BLaER1 treated with 17β-estradiol and CSF1 and Interleukin-3, amounts not matched to agents 10 nM and 100 nM (cell line): ENCODE results near the gene SIRT2.
A peak's percentile ranks its signal among the peaks of the same experiment; 100 is the strongest.
"Not testable (repeated sequence)": the region's sequence is repeated elsewhere in the genome, so short reads cannot be mapped to it uniquely, and the experiment has no call there.

ENCODE experiments used
- H3K27ac ChIP-seq, 11 experiments: shearing (Covaris generic); formaldehyde crosslinking; 2 replicates each; pipeline ENCODE4 v1.8.1; 2022
- H3K27me3 ChIP-seq, 11 experiments: shearing (Covaris generic); formaldehyde crosslinking; 2 replicates each; pipeline ENCODE4 v1.8.1; 2022
- H3K36me3 ChIP-seq, 11 experiments: shearing (Covaris generic); formaldehyde crosslinking; 2 replicates each; pipeline ENCODE4 v1.8.1; 2022
- H3K4me1 ChIP-seq, 10 experiments: shearing (Covaris generic); formaldehyde crosslinking; 2 replicates each; pipeline ENCODE4 v1.8.1; 2022
- H3K4me2 ChIP-seq, 11 experiments: shearing (Covaris generic); formaldehyde crosslinking; 2 replicates each; pipeline ENCODE4 v1.8.1; 2022
- H3K4me3 ChIP-seq, 10 experiments: shearing (Covaris generic); formaldehyde crosslinking; 2 replicates each; pipeline ENCODE4 v1.8.1; 2022
- H3K9ac ChIP-seq, 11 experiments: shearing (Covaris generic); formaldehyde crosslinking; 2 replicates each; pipeline ENCODE4 v1.8.1; 2022
- H3K9me3 ChIP-seq, 11 experiments: shearing (Covaris generic); formaldehyde crosslinking; replicated peaks in 1 of 11; 2 replicates each; pipeline ENCODE4 v1.8.1; 2022
- H4K20me1 ChIP-seq, 11 experiments: shearing (Covaris generic); formaldehyde crosslinking; 2 replicates each; pipeline ENCODE4 v1.8.1; 2022
- Cebpa-rat ChIP-seq, 11 experiments: shearing (Covaris generic); IDR thresholded peaks; 2 replicates each; pipeline ENCODE4 v1.8.1; 2022

The SIRT2 gene

DNA sequence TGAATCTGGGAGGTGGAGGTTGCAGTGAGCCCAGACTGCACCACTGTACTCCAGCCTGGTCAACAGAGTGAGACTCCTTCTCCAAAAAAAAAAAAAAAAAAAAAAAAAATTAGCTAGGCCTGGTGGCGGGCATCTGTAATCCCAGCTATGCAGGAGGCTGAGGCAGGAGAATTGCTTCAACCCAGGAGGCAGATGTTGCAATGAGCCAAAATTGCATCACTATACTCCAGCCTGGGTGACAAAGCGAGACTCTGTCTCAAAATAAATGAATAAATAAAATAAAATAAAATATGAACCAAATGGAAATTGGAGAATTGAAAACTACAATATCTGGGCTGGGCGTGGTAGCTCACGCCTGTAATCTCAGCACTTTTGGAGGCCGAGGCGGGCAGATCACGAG is 70.2 kb downstream of the SIRT2 start:
- Histone ChIP-seq H3K4me1 (peaks cover 21 to 42% (median 29%) of the 10 kb centered on the region in 10 experiments), H3K27ac (peak overlapping the region in 4 of 11 experiments; percentile 17 to 42 (median 26); a peak in 5 of 22 replicates), H3K36me3 (peaks cover 39 to 62% (median 53%) of the 10 kb centered on the region in 11 experiments)
- not testable (repeated sequence) for H3K9me3 ChIP-seq, H3K9ac ChIP-seq, H3K27me3 ChIP-seq, H4K20me1 ChIP-seq, H3K4me2 ChIP-seq, H3K4me3 ChIP-seq
- TF ChIP-seq Cebpa-rat (IDR thresholded peaks at IDR 0.05) = peak in 4 of 11 experiments; percentile 12 to 65 (median 46); a peak in 5 of 22 replicates
